H1 (cell line): ENCODE measurements around the gene TNC. TPM values are rescaled to one million over a fixed set of nuclear protein-coding genes. Genes with fewer than 3 reads are reported as not detected.

Experiments
- CTCF ChIA-PET: fragments of 300-600 bp; sonication (Branson Sonifier 250); formaldehyde crosslinking; loops from one replicate; lab custom pipeline; 2021; ENCODE audit not compliant: partially characterized antibody; lab: Charles Lee
- POLR2A ChIA-PET: fragments of 300-600 bp; sonication (Branson Sonifier 250); formaldehyde crosslinking; loops from one replicate; lab custom pipeline; 2021; ENCODE audit warnings: inconsistent platforms; ENCODE audit not compliant: partially characterized antibody; lab: Charles Lee
- DNase-seq, 2 experiments: peaks; one replicate each; pipeline versions ENCODE4 v3.0.0 to v3.0.0-alpha.2; 2010 to 2022; ENCODE audit warnings: low spot score in 2 of 2, low read depth in 1 of 2, mixed read lengths in 1 of 2
- FAIRE-seq: peaks from 2 replicates; lab custom pipeline; 2011; peaks lifted over from hg19 to GRCh38; lab: Jason Lieb, UNC
- H2AFZ ChIP-seq: 2 replicates; pipeline ENCODE4 v1.8.1; 2012; ENCODE audit warnings: low read length, inconsistent platforms
- H2AK5ac ChIP-seq: 2 replicates; pipeline ENCODE4 v1.6.1; 2013; ENCODE audit warnings: low read depth, low read length
- H2BK120ac ChIP-seq: replicated peaks from 2 replicates; pipeline ENCODE3; 2013; ENCODE audit warnings: low read depth, low read length, inconsistent platforms
- H2BK12ac ChIP-seq: 2 replicates; pipeline ENCODE4 v1.6.1; 2013; ENCODE audit warnings: low read depth, low read length
- H2BK15ac ChIP-seq: 2 replicates; pipeline ENCODE4 v1.6.1; 2013; ENCODE audit warnings: low read length
- H2BK20ac ChIP-seq: 2 replicates; pipeline ENCODE4 v1.6.1; 2013; ENCODE audit warnings: low read length
- H2BK5ac ChIP-seq: 2 replicates; pipeline ENCODE4 v1.6.1; 2013; ENCODE audit warnings: low read depth, low read length
- H3K14ac ChIP-seq: 2 replicates; pipeline ENCODE4 v1.6.1; 2013; ENCODE audit warnings: inconsistent platforms; ENCODE audit not compliant: insufficient read length
- H3K18ac ChIP-seq: 2 replicates; pipeline ENCODE4 v1.6.1; 2013; ENCODE audit warnings: low read length; ENCODE audit errors: extremely low read depth
- H3K23ac ChIP-seq: 2 replicates; pipeline ENCODE4 v1.6.1; 2013; ENCODE audit warnings: inconsistent platforms; ENCODE audit not compliant: insufficient read length
- H3K23me2 ChIP-seq: 2 replicates; pipeline ENCODE4 v1.6.1; 2013; ENCODE audit warnings: low read depth, low read length
- H3K27ac ChIP-seq: 2 replicates; pipeline ENCODE4 v1.6.1; 2011; ENCODE audit warnings: low read depth, low read length, inconsistent platforms
- H3K27me3 ChIP-seq, 4 experiments: replicated peaks in 1 of 4; 1 replicate in 1 of 4; 2 replicates in 3 of 4; pipeline versions ENCODE4 v1.6.1 to v1.8.1; 2011 to 2013; ENCODE audit warnings: low read length in 3 of 4, mild to moderate bottlenecking in 3 of 4, inconsistent platforms in 2 of 4, mixed read lengths in 2 of 4, moderate library complexity in 1 of 4; ENCODE audit not compliant: control insufficient read depth in 3 of 4, insufficient read depth in 3 of 4; ENCODE audit errors: extremely low read depth in 1 of 4
- H3K36me3 ChIP-seq, 4 experiments: 2 replicates each; pipeline versions ENCODE4 v1.6.1 to v1.8.1; 2011 to 2013; ENCODE audit warnings: mild to moderate bottlenecking in 4 of 4, low read length in 3 of 4, moderate library complexity in 2 of 4, control low read depth in 1 of 4, inconsistent platforms in 1 of 4; ENCODE audit not compliant: insufficient read depth in 4 of 4, control insufficient read depth in 2 of 4
- H3K4ac ChIP-seq: replicated peaks from 2 replicates; pipeline ENCODE3; 2013; ENCODE audit warnings: low read length, low read depth, mixed read lengths, inconsistent platforms; ENCODE audit not compliant: insufficient read length
- H3K4me1 ChIP-seq, 4 experiments: replicated peaks in 1 of 4; 1 replicate in 1 of 4; 2 replicates in 3 of 4; pipeline versions ENCODE4 v1.6.1 to v1.8.1; 2011 to 2013; ENCODE audit warnings: low read length in 3 of 4, inconsistent platforms in 2 of 4, mixed read lengths in 1 of 4; ENCODE audit not compliant: insufficient read depth in 4 of 4, control insufficient read depth in 3 of 4
- H3K4me2 ChIP-seq, 2 experiments: 2 replicates each; pipeline versions ENCODE4 v1.6.1 to v1.8.1; 2011 to 2013; ENCODE audit warnings: low read depth in 2 of 2, low read length in 2 of 2, control low read depth in 1 of 2, inconsistent platforms in 1 of 2, mild to moderate bottlenecking in 1 of 2; ENCODE audit not compliant: insufficient read depth in 1 of 2
- H3K4me3 ChIP-seq, 4 experiments: fragments of 200-600, 300-600 bp in 1 of 4; sonication (generic), shearing (Covaris generic), sonication (Bioruptor Twin) in 1 of 4; 2 replicates each; pipeline versions ENCODE4 v1.5.1 to v1.8.1; 2011 to 2016; ENCODE audit warnings: low read length in 4 of 4, low read depth in 3 of 4, control low read depth in 2 of 4, inconsistent platforms in 2 of 4, mild to moderate bottlenecking in 2 of 4, mixed read lengths in 1 of 4, moderate library complexity in 1 of 4; ENCODE audit not compliant: insufficient read depth in 2 of 4; ENCODE audit errors: extremely low read depth in 1 of 4
- H3K56ac ChIP-seq: replicated peaks from 2 replicates; pipeline ENCODE3; 2013; ENCODE audit warnings: low read depth, mild to moderate bottlenecking, mixed read lengths, low read length, inconsistent platforms; ENCODE audit not compliant: insufficient read length
- H3K79me1 ChIP-seq: 2 replicates; pipeline ENCODE4 v1.6.1; 2013; ENCODE audit warnings: low read depth, low read length, control low read depth
- H3K79me2 ChIP-seq, 2 experiments: 2 replicates each; pipeline versions ENCODE4 v1.6.1 to v1.8.1; 2012 to 2013; ENCODE audit warnings: low read length in 2 of 2, mild to moderate bottlenecking in 2 of 2, inconsistent platforms in 1 of 2; ENCODE audit not compliant: insufficient read depth in 2 of 2, control insufficient read depth in 1 of 2
- H3K9ac ChIP-seq, 4 experiments: replicated peaks in 1 of 4; 1 replicate in 1 of 4; 2 replicates in 3 of 4; pipeline versions ENCODE4 v1.6.1 to v1.8.1; 2011 to 2013; ENCODE audit warnings: low read depth in 3 of 4, low read length in 3 of 4, control low read depth in 2 of 4, mild to moderate bottlenecking in 2 of 4, moderate library complexity in 2 of 4, inconsistent platforms in 1 of 4; ENCODE audit errors: extremely low read depth in 1 of 4
- H3K9me3 ChIP-seq, 2 experiments: 2 replicates each; pipeline versions ENCODE4 v1.6.1 to v1.8.1; 2012 to 2013; ENCODE audit warnings: mild to moderate bottlenecking in 2 of 2, moderate library complexity in 2 of 2, control low read depth in 1 of 2, inconsistent platforms in 1 of 2, low read depth in 1 of 2, low read length in 1 of 2, mixed read lengths in 1 of 2; ENCODE audit not compliant: insufficient read depth in 2 of 2
- H4K20me1 ChIP-seq, 2 experiments: replicated peaks in 1 of 2; 2 replicates each; pipeline versions ENCODE3 to v1.8.1; 2011 to 2013; ENCODE audit warnings: inconsistent platforms in 2 of 2, low read length in 2 of 2, mild to moderate bottlenecking in 1 of 2; ENCODE audit not compliant: insufficient read depth in 2 of 2, control insufficient read depth in 1 of 2
- H4K5ac ChIP-seq: 2 replicates; pipeline ENCODE4 v1.6.1; 2013; ENCODE audit warnings: low read length, low read depth, mixed read lengths, inconsistent platforms; ENCODE audit not compliant: insufficient read length
- H4K8ac ChIP-seq: 2 replicates; pipeline ENCODE4 v1.8.0; 2013; ENCODE audit warnings: mild to moderate bottlenecking, moderate library complexity, low read length, inconsistent platforms; ENCODE audit not compliant: insufficient read depth; ENCODE audit errors: extremely low read depth
- H4K91ac ChIP-seq: replicated peaks from 2 replicates; pipeline ENCODE3; 2013; ENCODE audit warnings: low read length, mixed read lengths, inconsistent platforms; ENCODE audit not compliant: insufficient read length
- EGR1 ChIP-seq: IDR thresholded peaks from 2 replicates; pipeline ENCODE4 v1.6.1; 2011; ENCODE audit warnings: low read depth, low read length, borderline replicate concordance
- FOSL1 ChIP-seq: IDR thresholded peaks from 2 replicates; pipeline ENCODE4 v1.6.1; 2011; ENCODE audit warnings: mild to moderate bottlenecking, low read depth, low read length, moderate library complexity; ENCODE audit not compliant: insufficient read depth
- GABPA ChIP-seq: IDR thresholded peaks from 2 replicates; pipeline ENCODE4 v1.6.1; 2011; ENCODE audit warnings: mild to moderate bottlenecking, low read length, moderate library complexity, borderline replicate concordance; ENCODE audit not compliant: insufficient read depth
- JUND ChIP-seq: IDR thresholded peaks from 2 replicates; pipeline ENCODE4 v1.6.1; 2011; ENCODE audit warnings: mild to moderate bottlenecking, improper control_type of control experiment, low read length
- POLR2AphosphoS5 ChIP-seq: IDR thresholded peaks from 2 replicates; pipeline ENCODE4 v1.6.1; 2011; ENCODE audit warnings: low read depth, low read length
- RAD21 ChIP-seq, 2 experiments: IDR thresholded peaks in 1 of 2; conservative IDR thresholded peaks in 1 of 2; 2 replicates each; pipeline ENCODE4 v1.6.1; 2011; ENCODE audit warnings: low read depth in 2 of 2, low read length in 2 of 2, improper control_type of control experiment in 1 of 2, inconsistent platforms in 1 of 2, mild to moderate bottlenecking in 1 of 2, moderate library complexity in 1 of 2
- SAP30 ChIP-seq: fragments of 300-600 bp; sonication (generic); IDR thresholded peaks from 2 replicates; pipeline ENCODE4 v1.7.1; 2012; ENCODE audit warnings: low read length, moderate library complexity, mild to moderate bottlenecking, inconsistent platforms; ENCODE audit not compliant: insufficient read depth, insufficient replicate concordance
- SP4 ChIP-seq: IDR thresholded peaks from 2 replicates; pipeline ENCODE4 v1.6.1; 2012; ENCODE audit warnings: low read length, inconsistent platforms
- SUZ12 ChIP-seq: fragments of 200-600 bp; sonication (generic); IDR thresholded peaks from 2 replicates; pipeline ENCODE4 v1.6.1; 2012; ENCODE audit warnings: mild to moderate bottlenecking, inconsistent platforms, low read length, moderate library complexity, mixed read lengths
- USF2 ChIP-seq: IDR thresholded peaks from 2 replicates; pipeline ENCODE4 v1.6.1; 2011; ENCODE audit warnings: low read length, improper control_type of control experiment
- ZNF274 ChIP-seq: IDR thresholded peaks from 2 replicates; pipeline ENCODE4 v1.7.0; 2012; ENCODE audit warnings: low read length, borderline replicate concordance; ENCODE audit errors: extremely low read depth
- WGBS, 2 experiments: shearing (Covaris generic) in 1 of 2; methylation state at CpG; one replicate each; pipeline versions ENCODE4 v1.1.6 to v1.1.7; 2013 to 2015; ENCODE audit warnings: low lambda C conversion rate in 2 of 2, mixed read lengths in 2 of 2, inconsistent platforms in 1 of 2, low coverage in 1 of 2, missing lambda C conversion rate in 1 of 2; ENCODE audit not compliant: insufficient replicate concordance in 2 of 2, insufficient coverage in 1 of 2, insufficient read length in 1 of 2; ENCODE audit errors: extremely low coverage in 1 of 2, missing lambda C conversion rate in 1 of 2; 5-methylcytosine and 5-hydroxymethylcytosine counted together
- polyA plus RNA-seq, 7 experiments: library from polyadenylated mRNA; depleted of rRNA in 3 of 7; stranded (reverse) in 5 of 7; unstranded in 2 of 7; fragments of >200 nt in 5 of 7; fragments of 200-250 nt in 2 of 7; gene quantifications; 1 replicate in 5 of 7; 2 replicates in 1 of 7; 4 replicates in 1 of 7; pipeline versions ENCODE4 v1.2.1 to v1.2.3, GENCODE V29; 2011 to 2013; ENCODE audit warnings: missing spikeins in 2 of 7, mixed read lengths in 2 of 7
- total RNA-seq: library from RNA; stranded (reverse); fragmentation: NEBNext Ultra II Directional; extraction: Animal tissue kit (Norgen Biotek cat#: 25700); gene quantifications from 2 replicates; pipeline ENCODE4 v1.2.1, GENCODE V29; 2021

TNC gene
- total and polyA plus RNA-seq, 2 of the 8 experiments (the other 6 are each of a cell fraction or from before 2014, with no cell fraction given): 6.2 to 11.4 TPM

- ChIA-PET CTCF (interaction anchor here (1.0 kb wide), 1 partner anchor 20 kb away, joined by 5 read pairs; no protein-coding TSS in a partner anchor), POLR2A (no interaction called here)
- Histone ChIP-seq H3K4ac (no peak overlapping the region), H2BK20ac (no peak overlapping the region), H3K27ac (no peak overlapping the region), H3K36me3 (no peaks in the 10 kb centered on the region), H3K18ac (no peak overlapping the region), H3K4me3 (no peak overlapping the region), H3K79me1 (no peaks in the 10 kb centered on the region), H2BK120ac (no peak overlapping the region), H3K23me2 (no peaks in the 10 kb centered on the region; the same call in 1 of the 2 replicates), H3K27me3 (0 out of 7 replicates have a peak, but pooled peaks cover 0 to 2% (median 0%) of the 10 kb centered on the region in 4 experiments), H3K9ac (no peak overlapping the region), H4K20me1 (no peaks in the 10 kb centered on the region), H2BK5ac (no peak overlapping the region), H2BK15ac (no peak overlapping the region), H4K91ac (no peak overlapping the region), H3K23ac (no peak overlapping the region), H2AFZ (no peak overlapping the region), H3K14ac (no peak overlapping the region), H3K4me2 (no peak overlapping the region), H2AK5ac (no peak overlapping the region)
- FAIRE-seq: no peak
- WGBS, 2 experiments: 68% methylated on average over 10 of the region's 10 CpGs; no CpG with 5 or more reads in 1 of the 2 experiments
- TF ChIP-seq USF2 (no peak), FOSL1 (no peak), SUZ12 (no peak), ZNF274 (no peak), EGR1 (no peak), GABPA (no peak), SP4 (no peak), JUND (no peak), RAD21 (IDR thresholded peaks at IDR 0.05 in 1 of 2, conservative IDR thresholded peaks at IDR 0.05 in 1 of 2; ENCODE audit: low read depth in 2 of 2, low read length in 2 of 2) (no peak), SAP30 (no peak), POLR2AphosphoS5 (no peak)
- TF ChIP-seq, all 59 proteins: peak for 0
- H3K4me1 ChIP-seq: no peaks in the 10 kb centered on the region; a peak in 1 of 7 replicates
- no peaks in the 10 kb centered on the region for H3K79me2 ChIP-seq
- H4K8ac ChIP-seq: no peak overlapping the region
- no peaks in the 10 kb centered on the region for H3K9me3 ChIP-seq
- H2BK12ac ChIP-seq: no peak overlapping the region
- DNase-seq: no peak
- H4K5ac ChIP-seq: no peak overlapping the region
- no peak overlapping the region for H3K56ac ChIP-seq
Measured at GRCh38 chr9:114995681-114996221, 122.2 kb downstream of the TNC start.
